NT2/D1 (cell line): Measurements from ENCODE around the gene FYTTD1.
A peak's percentile ranks its signal among the peaks of the same experiment; 100 is the strongest.
"Not testable (repeated sequence)": the region's sequence is repeated elsewhere in the genome, so short reads cannot be mapped to it uniquely, and the experiment has no call there.

Experiments used
- DNase-seq: peaks from one replicate; pipeline ENCODE4 v3.0.0-alpha.2; 2011; ENCODE audit warnings: low read depth, low spot score
- H3K27me3 ChIP-seq: 2 replicates; pipeline ENCODE4 v1.6.0; 2011; ENCODE audit warnings: mild to moderate bottlenecking; ENCODE audit not compliant: insufficient read length, insufficient read depth
- H3K36me3 ChIP-seq: 2 replicates; pipeline ENCODE4 v1.6.1; 2011; ENCODE audit warnings: mild to moderate bottlenecking, low read length, mixed read lengths; ENCODE audit not compliant: insufficient read depth, insufficient read length
- H3K4me1 ChIP-seq: 2 replicates; pipeline ENCODE4 v1.5.1; 2011; ENCODE audit not compliant: insufficient read depth, insufficient read length
- H3K4me3 ChIP-seq: 2 replicates; pipeline ENCODE4 v1.5.1; 2011; ENCODE audit warnings: low read depth; ENCODE audit not compliant: insufficient read length
- H3K9ac ChIP-seq: 2 replicates; pipeline ENCODE4 v1.6.0; 2011; ENCODE audit warnings: low read depth; ENCODE audit not compliant: insufficient read length
- H3K9me3 ChIP-seq: 2 replicates; pipeline ENCODE4 v1.5.1; 2011; ENCODE audit warnings: mild to moderate bottlenecking, low read length; ENCODE audit not compliant: insufficient read depth
- SUZ12 ChIP-seq: IDR thresholded peaks from 2 replicates; pipeline ENCODE4 v1.6.1; 2011; ENCODE audit not compliant: insufficient read length, insufficient read depth; ENCODE audit errors: extremely low read depth
- YY1 ChIP-seq: IDR thresholded peaks from 2 replicates; pipeline ENCODE4 v1.6.1; 2011; ENCODE audit not compliant: insufficient read length, insufficient read depth
- ZNF274 ChIP-seq: IDR thresholded peaks from 2 replicates; pipeline ENCODE4 v1.6.1; 2011; ENCODE audit warnings: mild to moderate bottlenecking, low read depth, low read length

The FYTTD1 gene, protein sequence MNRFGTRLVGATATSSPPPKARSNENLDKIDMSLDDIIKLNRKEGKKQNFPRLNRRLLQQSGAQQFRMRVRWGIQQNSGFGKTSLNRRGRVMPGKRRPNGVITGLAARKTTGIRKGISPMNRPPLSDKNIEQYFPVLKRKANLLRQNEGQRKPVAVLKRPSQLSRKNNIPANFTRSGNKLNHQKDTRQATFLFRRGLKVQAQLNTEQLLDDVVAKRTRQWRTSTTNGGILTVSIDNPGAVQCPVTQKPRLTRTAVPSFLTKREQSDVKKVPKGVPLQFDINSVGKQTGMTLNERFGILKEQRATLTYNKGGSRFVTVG

DNA sequence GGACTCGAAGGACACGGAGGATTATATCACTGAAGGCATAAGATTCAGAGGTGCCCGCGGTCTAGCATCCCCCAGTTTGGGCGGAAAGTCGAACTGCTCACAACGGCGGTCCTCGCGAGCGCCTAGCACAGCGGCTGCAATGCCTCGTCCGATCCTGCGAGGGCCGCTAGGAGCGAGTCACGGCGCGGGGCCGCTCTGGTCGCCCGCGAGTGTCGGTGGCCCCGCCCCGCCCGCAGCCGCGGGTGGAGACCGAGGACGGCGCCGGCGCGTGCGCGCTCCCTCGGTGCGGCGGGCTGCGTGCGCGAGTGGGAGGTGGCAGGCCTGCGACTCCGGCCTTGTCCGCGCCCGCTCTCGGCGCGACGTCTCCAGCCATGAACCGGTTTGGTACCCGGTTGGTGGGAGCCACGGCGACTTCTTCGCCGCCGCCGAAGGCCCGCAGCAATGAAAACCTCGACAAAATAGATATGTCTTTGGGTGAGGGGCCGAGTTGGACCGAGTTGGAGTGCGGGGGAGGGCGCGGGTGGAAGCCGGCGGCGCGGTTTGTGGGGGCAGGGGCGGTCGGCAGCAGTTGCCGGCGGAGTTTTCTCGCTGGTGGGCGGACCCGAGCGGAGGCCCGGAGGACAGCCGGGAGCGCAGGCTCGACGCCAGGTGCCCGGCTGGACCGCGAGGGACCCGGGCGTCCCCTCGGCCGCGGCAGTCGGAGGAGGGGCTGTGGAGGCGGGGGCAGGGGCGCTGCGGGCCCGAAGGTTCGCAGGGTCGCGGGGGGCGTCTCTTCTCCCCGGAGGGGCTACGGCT lies at the start of gene FYTTD1:
Gene FYTTD1 (plus strand): TSS at position 283 of the 795 bp plus-strand sequence. CDS start 89 bp downstream, at position 372.
- Histone ChIP-seq H3K9ac (peak within 1 kb of the TSS; percentile 74), H3K4me1 (no peaks in the 10 kb centered on the region), H3K27me3 (peaks cover 52% of the 10 kb centered on the region), H3K36me3 (no peaks in the 10 kb centered on the region), H3K9me3 (no peaks in the 10 kb centered on the region), H3K4me3 (peak within 1 kb of the TSS; percentile 71)
- no peak for DNase-seq
- TF ChIP-seq YY1 (no peak), SUZ12 (no peak), ZNF274 (no peak)

DNA sequence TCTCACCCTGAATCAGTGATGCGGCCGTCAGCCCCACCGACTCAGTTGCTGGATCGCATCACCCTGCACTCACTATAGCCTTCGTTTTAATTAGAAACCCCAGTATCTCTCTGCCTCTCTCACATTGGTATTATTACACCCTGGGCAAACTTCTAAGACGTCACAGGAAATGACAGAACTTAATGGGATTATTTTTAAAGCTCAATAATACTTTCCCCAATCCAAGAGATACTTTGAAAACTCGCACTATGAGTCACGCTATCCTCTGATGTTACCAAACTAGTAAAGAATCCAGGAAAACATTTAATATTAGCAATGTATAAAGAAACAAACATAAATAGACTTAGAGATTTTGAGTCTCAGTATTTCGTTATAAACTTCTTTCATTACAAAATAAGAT lies 49.6 kb upstream of the FYTTD1 start:
- no peak for TF ChIP-seq SUZ12
- Histone ChIP-seq H3K36me3 (peaks cover 59% of the 10 kb centered on the region), H3K9me3 (no peaks in the 10 kb centered on the region), H3K9ac (no peak overlapping the region), H3K27me3 (no peaks in the 10 kb centered on the region), H3K4me3 (no peak overlapping the region), H3K4me1 (no peaks in the 10 kb centered on the region)
- DNase-seq, result no peak

DNA sequence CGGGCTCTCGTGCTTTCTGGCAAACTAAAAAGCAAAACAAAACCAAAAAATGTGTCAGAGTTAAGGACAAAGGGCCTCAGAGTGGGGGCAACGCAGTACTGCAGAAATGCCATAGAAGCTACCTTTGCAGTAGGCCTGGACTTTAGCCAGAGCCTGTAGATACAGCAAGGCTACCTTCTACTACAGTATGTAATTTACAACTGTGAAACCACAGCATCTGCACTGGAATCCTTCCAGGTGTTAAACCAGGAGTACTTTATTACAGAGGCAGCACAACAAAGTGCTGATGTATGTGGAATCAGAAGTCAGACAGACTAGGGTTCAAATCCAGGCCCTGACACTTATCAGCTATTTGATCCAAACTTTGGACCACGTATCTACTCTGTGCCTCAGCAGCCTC lies 47.8 kb upstream of the FYTTD1 start:
- peaks cover 47% of the 10 kb centered on the region for H3K36me3 ChIP-seq
- no peak for TF ChIP-seq YY1
- TF ChIP-seq SUZ12, result no peak
- no peak for TF ChIP-seq ZNF274
- H3K27me3 ChIP-seq, result no peaks in the 10 kb centered on the region
- DNase-seq, result no peak
- H3K4me3 ChIP-seq, result no peak overlapping the region
- no peaks in the 10 kb centered on the region for H3K9me3 ChIP-seq
- no peak overlapping the region for H3K9ac ChIP-seq
- no peaks in the 10 kb centered on the region for H3K4me1 ChIP-seq

DNA sequence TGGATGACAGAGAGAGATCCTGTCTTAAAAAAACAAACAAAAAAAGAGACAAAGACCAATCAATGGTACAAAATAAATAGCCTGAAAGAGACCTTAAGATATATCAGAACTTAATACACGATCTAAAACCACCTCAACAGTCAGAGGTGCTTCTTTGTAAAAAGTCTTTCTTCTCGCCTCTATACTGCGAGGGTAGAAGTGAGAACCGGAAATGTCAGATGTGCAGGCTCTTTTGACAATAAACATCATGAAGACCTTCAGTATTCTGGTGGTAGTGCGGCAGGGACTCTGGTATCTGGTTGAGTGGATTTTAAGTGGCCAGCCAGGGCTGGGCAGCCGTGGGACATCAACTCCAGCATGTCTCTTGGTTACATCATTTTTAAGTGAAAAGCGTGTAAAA lies 43.0 kb upstream of the FYTTD1 start:
- TF ChIP-seq ZNF274, result no peak
- no peak for TF ChIP-seq SUZ12
- no peak for TF ChIP-seq YY1
- Histone ChIP-seq H3K4me1 (no peaks in the 10 kb centered on the region), H3K27me3 (no peaks in the 10 kb centered on the region), H3K4me3 (no peak overlapping the region), H3K9ac (no peak overlapping the region), H3K36me3 (peaks cover 20% of the 10 kb centered on the region), H3K9me3 (no peaks in the 10 kb centered on the region)
- DNase-seq, result no peak

DNA sequence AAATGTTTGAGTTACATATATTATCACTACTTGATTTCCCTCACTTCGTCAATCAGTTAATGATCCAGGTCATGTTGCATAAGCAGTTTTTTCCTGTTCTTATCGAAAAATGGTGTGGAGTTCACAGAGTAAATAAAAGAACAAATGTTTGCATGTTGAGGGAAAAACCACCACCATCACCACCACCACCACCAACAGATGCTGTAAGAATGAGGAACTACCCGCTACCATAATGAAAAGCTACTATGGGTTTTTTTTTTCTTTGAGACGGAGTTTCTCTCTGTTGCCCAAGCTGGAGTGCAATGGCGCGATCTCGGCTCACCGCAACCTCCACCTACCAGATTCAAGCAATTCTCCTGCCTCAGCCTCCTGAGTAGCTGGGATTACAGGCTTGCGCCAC lies 40.5 kb upstream of the FYTTD1 start:
- H3K4me1 ChIP-seq, result peaks cover 2% of the 10 kb centered on the region
- no peak overlapping the region for H3K4me3 ChIP-seq
- H3K9ac ChIP-seq, result no peak overlapping the region
- peaks cover 7% of the 10 kb centered on the region for H3K36me3 ChIP-seq
- H3K27me3 ChIP-seq, result no peaks in the 10 kb centered on the region
- H3K9me3 ChIP-seq, result no peaks in the 10 kb centered on the region
- no peak for DNase-seq
- TF ChIP-seq ZNF274, result no peak
- no peak for TF ChIP-seq SUZ12
- no peak for TF ChIP-seq YY1

DNA sequence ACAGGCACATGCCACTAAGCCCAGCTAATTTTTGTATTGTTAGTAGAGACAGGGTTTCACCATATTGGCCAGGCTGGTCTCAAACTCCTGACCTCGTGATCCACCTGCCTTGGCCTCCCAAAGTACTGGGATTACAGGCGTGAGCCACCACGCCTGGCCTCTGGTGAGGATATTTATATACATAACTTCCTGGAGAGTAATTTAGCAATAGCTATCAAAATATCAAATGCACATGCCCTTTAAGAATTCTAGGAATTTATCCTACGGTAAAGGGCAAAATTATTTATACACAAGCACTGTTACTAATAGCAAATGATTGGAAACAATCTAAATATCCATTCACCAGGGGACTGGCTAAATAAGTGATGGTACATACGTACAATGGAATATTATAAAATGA lies 38.7 kb upstream of the FYTTD1 start:
- H3K4me1 ChIP-seq, H3K4me3 ChIP-seq, H3K9ac ChIP-seq, DNase-seq, H3K36me3 ChIP-seq, H3K27me3 ChIP-seq, H3K9me3 ChIP-seq: not testable (repeated sequence)

DNA sequence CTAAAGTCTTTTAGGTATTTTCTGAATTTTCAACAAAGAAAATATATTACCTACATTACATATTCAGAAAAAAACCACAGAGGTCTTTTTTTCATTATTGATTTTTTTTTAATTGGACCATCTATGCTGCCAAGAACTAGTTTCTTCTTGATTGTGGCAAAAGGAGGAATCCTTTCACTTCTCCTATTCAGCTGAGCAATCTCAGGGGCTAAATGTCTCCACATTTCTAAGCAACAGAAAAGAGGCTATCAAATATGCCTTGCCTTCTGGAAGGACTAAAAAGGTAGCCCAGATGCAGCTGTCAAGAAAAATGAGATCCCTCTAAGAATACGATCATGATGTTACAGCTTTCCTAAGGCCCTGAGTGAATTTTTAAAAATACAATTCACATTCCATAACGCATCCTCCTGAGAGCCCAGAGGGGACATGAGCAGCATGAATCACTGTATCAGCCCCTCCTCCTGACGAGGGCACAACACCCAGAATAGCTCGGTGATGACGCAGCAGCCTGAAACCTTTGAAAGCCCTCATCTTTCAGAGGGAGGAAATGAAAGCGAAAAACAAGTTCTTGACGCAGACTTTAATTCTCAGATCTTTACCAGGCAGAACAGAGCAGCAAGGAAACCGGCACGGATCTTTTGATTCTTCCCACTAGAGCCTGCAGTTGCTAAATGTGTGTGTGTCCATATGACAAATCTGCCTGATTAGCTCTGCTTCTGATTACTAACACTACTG lies 37.5 kb upstream of the FYTTD1 start:
- Histone ChIP-seq H3K4me3 (no peak overlapping the region), H3K4me1 (peaks cover 2% of the 10 kb centered on the region), H3K27me3 (no peaks in the 10 kb centered on the region), H3K9me3 (no peaks in the 10 kb centered on the region), H3K36me3 (no peaks in the 10 kb centered on the region), H3K9ac (peak overlapping the region; percentile 53)
- peak; percentile 61 for DNase-seq
- TF ChIP-seq SUZ12 (no peak), ZNF274 (no peak)
